ENCODE data around the gene LGALS14.
"Not testable (repeated sequence)": the region's sequence is repeated elsewhere in the genome, so short reads cannot be mapped to it uniquely, and the experiment has no call there.

Gene LGALS14

DNA sequence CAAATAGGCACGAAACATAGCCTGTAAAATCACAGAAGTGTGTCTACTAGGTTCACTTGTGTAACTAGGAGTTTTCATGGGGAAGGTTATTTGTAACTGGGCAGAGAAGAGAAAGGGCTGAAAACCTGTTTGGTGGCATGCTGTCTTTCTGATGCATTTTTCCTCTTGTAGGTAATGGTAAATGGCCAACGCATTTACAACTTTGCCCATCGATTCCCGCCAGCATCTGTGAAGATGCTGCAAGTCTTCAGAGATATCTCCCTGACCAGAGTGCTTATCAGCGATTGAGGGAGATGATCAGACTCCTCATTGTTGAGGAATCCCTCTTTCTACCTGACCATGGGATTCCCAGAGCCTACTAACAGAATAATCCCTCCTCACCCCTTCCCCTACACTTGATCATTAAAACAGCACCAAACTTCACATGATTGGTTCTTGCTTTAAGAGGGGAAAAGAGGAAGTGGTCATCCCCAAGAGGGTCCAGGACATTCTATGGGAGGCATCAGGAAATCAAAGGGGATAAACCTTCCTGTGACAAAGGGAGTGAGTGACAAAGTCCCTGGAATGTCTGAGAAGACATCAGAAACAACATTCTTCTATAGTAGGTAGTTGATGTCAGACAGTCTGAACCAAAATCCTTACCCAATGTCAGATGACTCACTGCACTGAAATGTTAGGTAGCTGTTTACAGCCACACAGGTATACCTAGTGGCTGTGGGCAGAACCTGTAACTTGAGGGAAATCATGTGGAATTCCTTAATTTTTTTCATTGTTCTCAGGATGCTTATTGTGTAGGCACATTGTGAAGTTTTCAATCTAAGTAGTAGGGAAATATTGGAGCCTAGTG lies 5.0 kb downstream of the LGALS14 start:
- no peak overlapping the region for H3K4me3 ChIP-seq (ENCODE audit: low read depth, low read length)
- TF ChIP-seq, protein P1, sequence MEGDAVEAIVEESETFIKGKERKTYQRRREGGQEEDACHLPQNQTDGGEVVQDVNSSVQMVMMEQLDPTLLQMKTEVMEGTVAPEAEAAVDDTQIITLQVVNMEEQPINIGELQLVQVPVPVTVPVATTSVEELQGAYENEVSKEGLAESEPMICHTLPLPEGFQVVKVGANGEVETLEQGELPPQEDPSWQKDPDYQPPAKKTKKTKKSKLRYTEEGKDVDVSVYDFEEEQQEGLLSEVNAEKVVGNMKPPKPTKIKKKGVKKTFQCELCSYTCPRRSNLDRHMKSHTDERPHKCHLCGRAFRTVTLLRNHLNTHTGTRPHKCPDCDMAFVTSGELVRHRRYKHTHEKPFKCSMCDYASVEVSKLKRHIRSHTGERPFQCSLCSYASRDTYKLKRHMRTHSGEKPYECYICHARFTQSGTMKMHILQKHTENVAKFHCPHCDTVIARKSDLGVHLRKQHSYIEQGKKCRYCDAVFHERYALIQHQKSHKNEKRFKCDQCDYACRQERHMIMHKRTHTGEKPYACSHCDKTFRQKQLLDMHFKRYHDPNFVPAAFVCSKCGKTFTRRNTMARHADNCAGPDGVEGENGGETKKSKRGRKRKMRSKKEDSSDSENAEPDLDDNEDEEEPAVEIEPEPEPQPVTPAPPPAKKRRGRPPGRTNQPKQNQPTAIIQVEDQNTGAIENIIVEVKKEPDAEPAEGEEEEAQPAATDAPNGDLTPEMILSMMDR (IDR thresholded peaks at IDR 0.05; ENCODE audit: insufficient read depth, low read depth, low read length, missing control alignments) = no peak
- no peak for DNase-seq (ENCODE audit: low read depth)

DNA sequence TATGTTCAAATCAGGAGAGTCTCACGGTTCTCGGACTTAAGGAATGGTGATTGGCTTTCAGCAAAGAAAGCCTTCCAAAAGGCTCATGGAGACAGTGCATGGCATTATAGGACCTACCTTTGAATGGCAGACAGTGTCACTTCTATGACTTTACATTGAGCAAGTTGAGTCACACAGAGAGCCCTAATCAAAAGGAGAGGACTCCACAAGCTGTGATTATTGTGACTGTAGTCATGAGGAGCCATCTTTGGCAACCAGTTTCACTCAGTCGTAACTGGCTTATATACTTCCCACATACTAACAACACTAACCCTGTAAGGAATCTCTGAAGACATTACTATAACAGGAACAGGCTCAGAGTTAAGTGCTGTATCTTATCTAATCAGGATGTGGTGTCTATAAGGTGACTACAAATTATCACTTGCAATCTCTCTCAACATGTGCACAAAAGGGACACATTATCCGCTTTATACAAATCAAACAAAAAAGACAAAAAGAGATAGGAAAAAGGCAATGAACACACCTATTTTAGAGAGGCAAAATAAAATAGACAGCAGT lies 6.1 kb downstream of the LGALS14 start:
- TF ChIP-seq, protein P1 (IDR thresholded peaks at IDR 0.05; ENCODE audit: insufficient read depth, low read depth, low read length, missing control alignments) = no peak
- H3K4me3 ChIP-seq (ENCODE audit: low read depth, low read length) = no peak overlapping the region
- DNase-seq (ENCODE audit: low read depth) = no peak

DNA sequence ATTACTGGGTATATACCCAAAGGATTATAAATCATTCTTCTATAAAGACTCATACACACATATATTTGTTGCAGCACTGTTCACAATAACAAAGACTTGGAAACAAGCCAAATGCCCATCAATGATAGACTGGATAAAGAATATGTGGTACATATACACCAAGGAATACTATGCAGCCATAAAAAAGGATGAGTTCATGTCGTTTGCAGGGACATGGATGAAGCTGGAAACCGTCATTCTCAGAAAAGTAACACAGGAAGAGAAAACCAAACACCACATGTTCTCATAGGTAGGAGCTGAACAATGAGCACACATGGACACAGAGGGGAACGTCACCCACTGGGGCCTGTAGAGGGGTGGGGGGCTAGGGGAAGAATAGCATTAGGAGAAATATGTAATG lies 15.9 kb downstream of the LGALS14 start:
- not testable (repeated sequence) for DNase-seq (ENCODE audit: low read depth); H3K4me3 ChIP-seq (ENCODE audit: low read depth, low read length)

DNA sequence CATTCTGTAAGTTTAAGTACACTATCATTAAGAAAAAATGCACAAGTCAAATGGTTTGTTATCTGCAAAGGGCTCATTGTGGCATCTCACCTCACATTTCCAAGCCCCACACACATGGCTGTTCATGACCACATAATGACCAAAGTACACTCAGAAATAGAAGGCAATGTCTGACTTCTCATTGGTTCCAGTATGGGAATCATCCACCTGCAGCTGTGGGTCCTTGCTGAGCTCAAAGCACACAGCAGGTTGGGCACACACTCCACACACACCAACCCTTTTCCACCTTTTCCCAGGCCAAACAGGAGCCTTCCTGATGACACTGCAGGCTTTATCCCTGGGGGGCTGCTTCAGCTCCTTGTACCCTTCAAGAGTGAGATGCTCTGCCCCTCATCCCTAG lies 21.7 kb downstream of the LGALS14 start:
- H3K4me3 ChIP-seq (ENCODE audit: low read depth, low read length) = no peak overlapping the region
- TF ChIP-seq, protein P1 (IDR thresholded peaks at IDR 0.05; ENCODE audit: insufficient read depth, low read depth, low read length, missing control alignments) = no peak
- DNase-seq (ENCODE audit: low read depth) = no peak

DNA sequence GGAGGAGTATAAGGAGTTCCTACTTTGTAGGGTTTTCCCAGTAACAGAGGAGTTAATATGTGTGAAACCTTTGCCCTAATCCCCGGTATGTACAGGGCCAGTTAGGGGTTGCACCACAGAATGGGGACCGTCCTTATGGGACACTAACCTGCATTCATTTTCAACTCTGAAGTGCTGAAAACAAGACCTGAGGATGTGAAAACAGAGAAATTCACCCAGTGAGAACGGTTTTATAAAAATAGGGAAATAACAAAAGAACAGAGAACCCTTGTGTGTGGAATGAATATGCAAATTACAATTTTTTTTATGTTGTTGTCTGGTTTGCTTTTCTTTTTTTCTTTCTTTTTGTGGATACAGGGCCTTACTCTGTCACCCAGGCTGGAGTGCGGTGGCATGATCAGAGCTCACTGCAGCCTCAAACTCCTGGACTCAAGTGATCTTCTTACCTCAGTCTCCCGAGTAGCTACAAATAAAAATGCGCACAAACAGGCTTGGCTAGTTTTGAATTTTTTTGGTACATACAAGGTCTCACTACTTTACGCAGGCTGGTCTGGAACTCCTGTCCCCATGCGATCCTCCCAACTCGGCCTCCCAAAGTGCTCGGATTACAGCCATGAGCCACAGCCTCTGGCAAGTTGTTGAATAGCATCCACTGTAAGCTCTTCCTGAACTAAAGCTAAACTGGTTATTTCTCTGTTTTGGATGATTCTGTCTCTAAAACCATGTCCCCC lies 23.0 kb downstream of the LGALS14 start:
- peak; percentile 34 for DNase-seq (ENCODE audit: low read depth)
- TF ChIP-seq, protein P1 (IDR thresholded peaks at IDR 0.05; ENCODE audit: insufficient read depth, low read depth, low read length, missing control alignments) = no peak

DNA sequence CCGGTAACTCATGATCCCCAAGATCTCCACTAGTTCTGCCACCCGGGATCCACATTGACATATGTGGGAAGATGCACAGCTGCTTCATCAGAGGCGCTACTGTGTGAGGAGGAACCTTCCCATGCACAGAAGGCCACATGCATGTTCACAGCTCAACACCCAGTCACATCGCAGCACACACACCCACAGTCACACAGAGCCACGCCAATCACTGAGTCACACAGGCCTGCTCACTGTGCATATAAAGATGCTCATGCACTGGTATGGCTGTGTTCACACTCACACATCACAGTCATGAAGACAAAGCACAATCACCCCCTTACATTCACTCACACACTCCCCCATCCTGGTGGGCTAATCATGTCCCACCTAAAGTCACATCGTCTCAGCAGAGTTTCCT lies 23.8 kb downstream of the LGALS14 start:
- DNase-seq (ENCODE audit: low read depth) = no peak
- H3K4me3 ChIP-seq (ENCODE audit: low read depth, low read length) = no peak overlapping the region
- TF ChIP-seq, protein P1 (IDR thresholded peaks at IDR 0.05; ENCODE audit: insufficient read depth, low read depth, low read length, missing control alignments) = no peak

More for the DNA sequence above, 23.0 kb downstream of the LGALS14 start:
- H3K4me3 ChIP-seq (ENCODE audit: low read depth, low read length) = no peak overlapping the region

DNA sequence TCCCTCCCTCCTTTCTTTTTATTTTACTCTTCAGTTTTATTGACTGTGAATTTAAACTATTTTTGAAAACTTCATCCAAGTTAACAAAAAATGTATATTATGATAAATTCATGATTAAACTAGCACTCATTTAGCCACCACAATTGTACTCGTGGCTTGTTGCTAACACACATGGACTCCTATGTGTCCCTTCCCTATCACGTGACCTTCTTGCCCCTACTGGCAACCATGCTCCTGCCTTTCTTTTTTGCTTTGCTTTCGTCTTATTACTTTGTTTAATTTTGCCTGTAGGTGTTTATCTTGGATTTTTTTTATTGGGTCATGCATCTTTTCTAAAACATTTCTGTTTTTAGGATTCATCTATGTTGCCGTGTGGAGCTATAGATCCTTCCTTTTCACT lies 25.3 kb downstream of the LGALS14 start:
- TF ChIP-seq, protein P1 (IDR thresholded peaks at IDR 0.05; ENCODE audit: insufficient read depth, low read depth, low read length, missing control alignments) = no peak
- no peak for DNase-seq (ENCODE audit: low read depth)
- H3K4me3 ChIP-seq (ENCODE audit: low read depth, low read length) = no peak overlapping the region

Data from GM12865 (cell line).